ENCODE results near the gene MRPS10.

DNA sequence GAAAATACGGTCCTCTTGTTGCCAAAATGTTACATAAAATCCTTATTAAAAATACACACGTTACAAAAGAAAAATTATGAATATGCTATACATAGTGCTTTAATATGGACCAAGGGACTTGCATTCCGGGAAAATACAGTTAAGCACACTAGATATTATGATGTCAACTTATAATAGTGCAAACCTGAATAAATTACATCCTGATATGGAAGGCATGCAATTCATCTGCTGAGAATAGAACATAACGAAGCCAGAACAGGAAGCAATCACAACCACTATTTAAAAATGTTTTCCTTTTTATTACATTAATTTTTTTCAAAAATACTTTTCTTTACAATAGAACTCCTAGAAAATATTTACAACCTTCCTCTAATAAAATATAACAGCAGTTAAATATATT, 7.8 kb upstream of the MRPS10 start:
- no peak for TF ChIP-seq FOXM1 (IDR thresholded peaks at IDR 0.05; ENCODE audit: low read depth)
- no peak for TF ChIP-seq JUND (IDR thresholded peaks at IDR 0.05)
- TF ChIP-seq, protein P1, sequence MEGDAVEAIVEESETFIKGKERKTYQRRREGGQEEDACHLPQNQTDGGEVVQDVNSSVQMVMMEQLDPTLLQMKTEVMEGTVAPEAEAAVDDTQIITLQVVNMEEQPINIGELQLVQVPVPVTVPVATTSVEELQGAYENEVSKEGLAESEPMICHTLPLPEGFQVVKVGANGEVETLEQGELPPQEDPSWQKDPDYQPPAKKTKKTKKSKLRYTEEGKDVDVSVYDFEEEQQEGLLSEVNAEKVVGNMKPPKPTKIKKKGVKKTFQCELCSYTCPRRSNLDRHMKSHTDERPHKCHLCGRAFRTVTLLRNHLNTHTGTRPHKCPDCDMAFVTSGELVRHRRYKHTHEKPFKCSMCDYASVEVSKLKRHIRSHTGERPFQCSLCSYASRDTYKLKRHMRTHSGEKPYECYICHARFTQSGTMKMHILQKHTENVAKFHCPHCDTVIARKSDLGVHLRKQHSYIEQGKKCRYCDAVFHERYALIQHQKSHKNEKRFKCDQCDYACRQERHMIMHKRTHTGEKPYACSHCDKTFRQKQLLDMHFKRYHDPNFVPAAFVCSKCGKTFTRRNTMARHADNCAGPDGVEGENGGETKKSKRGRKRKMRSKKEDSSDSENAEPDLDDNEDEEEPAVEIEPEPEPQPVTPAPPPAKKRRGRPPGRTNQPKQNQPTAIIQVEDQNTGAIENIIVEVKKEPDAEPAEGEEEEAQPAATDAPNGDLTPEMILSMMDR (IDR thresholded peaks at IDR 0.05): no peak
- no peak for TF ChIP-seq POLR2AphosphoS5 (IDR thresholded peaks at IDR 0.05; ENCODE audit: low read depth, low read length)
- no peak for TF ChIP-seq MEF2A (IDR thresholded peaks at IDR 0.05; ENCODE audit: borderline replicate concordance, low read depth)
- TF ChIP-seq, protein P2, sequence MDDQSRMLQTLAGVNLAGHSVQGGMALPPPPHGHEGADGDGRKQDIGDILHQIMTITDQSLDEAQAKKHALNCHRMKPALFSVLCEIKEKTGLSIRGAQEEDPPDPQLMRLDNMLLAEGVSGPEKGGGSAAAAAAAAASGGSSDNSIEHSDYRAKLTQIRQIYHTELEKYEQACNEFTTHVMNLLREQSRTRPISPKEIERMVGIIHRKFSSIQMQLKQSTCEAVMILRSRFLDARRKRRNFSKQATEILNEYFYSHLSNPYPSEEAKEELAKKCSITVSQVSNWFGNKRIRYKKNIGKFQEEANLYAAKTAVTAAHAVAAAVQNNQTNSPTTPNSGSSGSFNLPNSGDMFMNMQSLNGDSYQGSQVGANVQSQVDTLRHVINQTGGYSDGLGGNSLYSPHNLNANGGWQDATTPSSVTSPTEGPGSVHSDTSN (IDR thresholded peaks at IDR 0.05): no peak
- no peak for TF ChIP-seq GABPA (IDR thresholded peaks at IDR 0.05; ENCODE audit: low read depth)
- no peak for TF ChIP-seq TEAD4 (IDR thresholded peaks at IDR 0.05; ENCODE audit: borderline replicate concordance, insufficient read depth)
- TF ChIP-seq TCF12 (IDR thresholded peaks at IDR 0.05): no peak
- TF ChIP-seq SMC3 (IDR thresholded peaks at IDR 0.05; ENCODE audit: low read depth, low read length): no peak
- no peak for TF ChIP-seq FOSL2 (IDR thresholded peaks at IDR 0.05; ENCODE audit: borderline replicate concordance, low read depth)

All from SK-N-SH (cell line).